Measurements from ENCODE around the gene RNF113B.

The RNF113B gene

GRCh38 chr13:98188544-98189166 is 11.6 kb upstream of the RNF113B start:
- no peaks in the 10 kb centered on the region for H3K36me3 ChIP-seq (ENCODE audit: insufficient read depth, low read depth, low read length)
- no peak overlapping the region for H3K27ac ChIP-seq (ENCODE audit: low read length)
- H3K4me3 ChIP-seq (ENCODE audit: low read length) = no peak overlapping the region
- H3K27me3 ChIP-seq (ENCODE audit: insufficient read depth, low read length) = no peaks in the 10 kb centered on the region
- no peak overlapping the region for H3K9ac ChIP-seq (ENCODE audit: low read depth, low read length)
- no peaks in the 10 kb centered on the region for H3K9me3 ChIP-seq (ENCODE audit: insufficient read depth, low read depth, low read length)
- peaks cover 5% of the 10 kb centered on the region; the same call in 1 of the 2 replicates for H3K4me1 ChIP-seq (ENCODE audit: insufficient read depth, low read length)

GRCh38 chr13:98187965-98188261 is 10.8 kb upstream of the RNF113B start:
- Histone ChIP-seq H3K27ac (ENCODE audit: low read length) (no peak overlapping the region), H3K9me3 (ENCODE audit: insufficient read depth, low read depth, low read length) (no peaks in the 10 kb centered on the region), H3K27me3 (ENCODE audit: insufficient read depth, low read length) (no peaks in the 10 kb centered on the region), H3K36me3 (ENCODE audit: insufficient read depth, low read depth, low read length) (no peaks in the 10 kb centered on the region), H3K4me3 (ENCODE audit: low read length) (no peak overlapping the region), H3K9ac (ENCODE audit: low read depth, low read length) (no peak overlapping the region), H3K4me1 (ENCODE audit: insufficient read depth, low read length) (peaks cover 8% of the 10 kb centered on the region)

- Histone ChIP-seq H3K4me3 (ENCODE audit: low read length) (no peak overlapping the region), H3K9ac (ENCODE audit: low read depth, low read length) (no peak overlapping the region), H3K36me3 (ENCODE audit: insufficient read depth, low read depth, low read length) (no peaks in the 10 kb centered on the region), H3K27ac (ENCODE audit: low read length) (no peak overlapping the region), H3K9me3 (ENCODE audit: insufficient read depth, low read depth, low read length) (no peaks in the 10 kb centered on the region), H3K4me1 (ENCODE audit: insufficient read depth, low read length) (peaks cover 8% of the 10 kb centered on the region), H3K27me3 (ENCODE audit: insufficient read depth, low read length) (no peaks in the 10 kb centered on the region)
Measured at GRCh38 chr13:98187155-98187964, 10.3 kb upstream of the RNF113B start.

- H3K4me1 ChIP-seq (ENCODE audit: insufficient read depth, low read length) = peaks cover 14% of the 10 kb centered on the region
- no peak overlapping the region for H3K9ac ChIP-seq (ENCODE audit: low read depth, low read length)
- no peaks in the 10 kb centered on the region for H3K36me3 ChIP-seq (ENCODE audit: insufficient read depth, low read depth, low read length)
- H3K4me3 ChIP-seq (ENCODE audit: low read length) = no peak overlapping the region
- H3K27me3 ChIP-seq (ENCODE audit: insufficient read depth, low read length) = no peaks in the 10 kb centered on the region
- H3K27ac ChIP-seq (ENCODE audit: low read length) = no peak overlapping the region
- no peaks in the 10 kb centered on the region for H3K9me3 ChIP-seq (ENCODE audit: insufficient read depth, low read depth, low read length)
Measured at GRCh38 chr13:98184792-98185191, 7.7 kb upstream of the RNF113B start.

- Histone ChIP-seq H3K27ac (ENCODE audit: low read length) (no peak overlapping the region), H3K4me1 (ENCODE audit: insufficient read depth, low read length) (peaks cover 13% of the 10 kb centered on the region), H3K9me3 (ENCODE audit: insufficient read depth, low read depth, low read length) (no peaks in the 10 kb centered on the region), H3K4me3 (ENCODE audit: low read length) (no peak overlapping the region), H3K36me3 (ENCODE audit: insufficient read depth, low read depth, low read length) (no peaks in the 10 kb centered on the region), H3K9ac (ENCODE audit: low read depth, low read length) (no peak overlapping the region), H3K27me3 (ENCODE audit: insufficient read depth, low read length) (no peaks in the 10 kb centered on the region)
Measured at GRCh38 chr13:98182589-98182988, 5.5 kb upstream of the RNF113B start.

- Histone ChIP-seq H3K4me3 (ENCODE audit: low read length) (no peak overlapping the region), H3K9ac (ENCODE audit: low read depth, low read length) (no peak overlapping the region), H3K36me3 (ENCODE audit: insufficient read depth, low read depth, low read length) (no peaks in the 10 kb centered on the region), H3K27ac (ENCODE audit: low read length) (no peak overlapping the region), H3K4me1 (ENCODE audit: insufficient read depth, low read length) (peaks cover 13% of the 10 kb centered on the region), H3K27me3 (ENCODE audit: insufficient read depth, low read length) (no peaks in the 10 kb centered on the region), H3K9me3 (ENCODE audit: insufficient read depth, low read depth, low read length) (no peaks in the 10 kb centered on the region)
Measured at GRCh38 chr13:98182153-98182552, 5.1 kb upstream of the RNF113B start.

- Histone ChIP-seq H3K9ac (ENCODE audit: low read depth, low read length) (no peak overlapping the region), H3K36me3 (ENCODE audit: insufficient read depth, low read depth, low read length) (no peaks in the 10 kb centered on the region), H3K27ac (ENCODE audit: low read length) (no peak overlapping the region), H3K9me3 (ENCODE audit: insufficient read depth, low read depth, low read length) (no peaks in the 10 kb centered on the region), H3K4me1 (ENCODE audit: insufficient read depth, low read length) (peaks cover 13% of the 10 kb centered on the region), H3K27me3 (ENCODE audit: insufficient read depth, low read length) (no peaks in the 10 kb centered on the region), H3K4me3 (ENCODE audit: low read length) (no peak overlapping the region)
Measured at GRCh38 chr13:98181111-98181815, 4.2 kb upstream of the RNF113B start.

- Histone ChIP-seq H3K4me1 (ENCODE audit: insufficient read depth, low read length) (peaks cover 14% of the 10 kb centered on the region), H3K27ac (ENCODE audit: low read length) (no peak overlapping the region), H3K27me3 (ENCODE audit: insufficient read depth, low read length) (no peaks in the 10 kb centered on the region), H3K9me3 (ENCODE audit: insufficient read depth, low read depth, low read length) (no peaks in the 10 kb centered on the region), H3K4me3 (ENCODE audit: low read length) (no peak overlapping the region), H3K9ac (ENCODE audit: low read depth, low read length) (no peak overlapping the region), H3K36me3 (ENCODE audit: insufficient read depth, low read depth, low read length) (no peaks in the 10 kb centered on the region)
Measured at GRCh38 chr13:98180092-98180491, 3.0 kb upstream of the RNF113B start.

GRCh38 chr13:98175823-98176222 is 1.2 kb downstream of the RNF113B start:
- no peaks in the 10 kb centered on the region for H3K9me3 ChIP-seq (ENCODE audit: insufficient read depth, low read depth, low read length)
- no peak overlapping the region for H3K27ac ChIP-seq (ENCODE audit: low read length)
- H3K27me3 ChIP-seq (ENCODE audit: insufficient read depth, low read length) = no peaks in the 10 kb centered on the region
- peaks cover 44% of the 10 kb centered on the region for H3K4me1 ChIP-seq (ENCODE audit: insufficient read depth, low read length)
- H3K36me3 ChIP-seq (ENCODE audit: insufficient read depth, low read depth, low read length) = no peaks in the 10 kb centered on the region
- H3K4me3 ChIP-seq (ENCODE audit: low read length) = no peak overlapping the region
- H3K9ac ChIP-seq (ENCODE audit: low read depth, low read length) = no peak overlapping the region

GRCh38 chr13:98175043-98175442 is 2.0 kb downstream of the RNF113B start:
- no peak overlapping the region for H3K27ac ChIP-seq (ENCODE audit: low read length)
- no peak overlapping the region for H3K4me3 ChIP-seq (ENCODE audit: low read length)
- H3K36me3 ChIP-seq (ENCODE audit: insufficient read depth, low read depth, low read length) = no peaks in the 10 kb centered on the region
- no peaks in the 10 kb centered on the region for H3K27me3 ChIP-seq (ENCODE audit: insufficient read depth, low read length)
- peaks cover 38% of the 10 kb centered on the region for H3K4me1 ChIP-seq (ENCODE audit: insufficient read depth, low read length)
- H3K9me3 ChIP-seq (ENCODE audit: insufficient read depth, low read depth, low read length) = no peaks in the 10 kb centered on the region
- H3K9ac ChIP-seq (ENCODE audit: low read depth, low read length) = no peak overlapping the region

- Histone ChIP-seq H3K4me1 (ENCODE audit: insufficient read depth, low read length) (peaks cover 38% of the 10 kb centered on the region), H3K9ac (ENCODE audit: low read depth, low read length) (no peak overlapping the region), H3K9me3 (ENCODE audit: insufficient read depth, low read depth, low read length) (no peaks in the 10 kb centered on the region), H3K27ac (ENCODE audit: low read length) (no peak overlapping the region), H3K27me3 (ENCODE audit: insufficient read depth, low read length) (no peaks in the 10 kb centered on the region), H3K36me3 (ENCODE audit: insufficient read depth, low read depth, low read length) (no peaks in the 10 kb centered on the region), H3K4me3 (ENCODE audit: low read length) (no peak overlapping the region)
Measured at GRCh38 chr13:98174307-98174706, 2.8 kb downstream of the RNF113B start.
